Suprapubic skin (tissue), 4 donors: ENCODE results near the gene MRPS18A.

Experiments
- CTCF ChIP-seq, 2 donors: fragments of 200-600 bp in 1 of 2; fragments of 450-650 bp in 1 of 2; sonication (generic) in 1 of 2; IDR thresholded peaks; one replicate each; pipeline ENCODE4 v1.5.1; 2016 to 2019; ENCODE audit warnings: antibody characterized with exemption in 2 of 2, mild to moderate bottlenecking in 1 of 2, moderate library complexity in 1 of 2
- EP300 ChIP-seq: sonication (generic); formaldehyde crosslinking; IDR thresholded peaks from one replicate; pipeline ENCODE4 v1.6.1; 2017; ENCODE audit warnings: antibody characterized with exemption
- POLR2A ChIP-seq, 2 donors: fragments of 450-650 bp; IDR thresholded peaks; one replicate each; pipeline ENCODE4 v1.6.1; 2017; ENCODE audit warnings: antibody characterized with exemption in 2 of 2, mild to moderate bottlenecking in 2 of 2, moderate library complexity in 2 of 2
- POLR2AphosphoS5 ChIP-seq, 3 donors: sonication (generic); formaldehyde crosslinking; IDR thresholded peaks; one replicate each; pipeline ENCODE4 v1.6.1; 2017; ENCODE audit warnings: antibody characterized with exemption in 3 of 3

- TF ChIP-seq POLR2AphosphoS5 (IDR thresholded peaks at IDR 0.05), result no peak
- TF ChIP-seq CTCF (IDR thresholded peaks at IDR 0.05), result no peak
- TF ChIP-seq POLR2A (IDR thresholded peaks at IDR 0.05), result no peak
- TF ChIP-seq EP300, result no peak
These were observed 46.1 kb upstream of the MRPS18A start for GRCh38 chr6:43733471-43734293.
